HG02623 (cell line): Measurements from ENCODE around the gene CRHR1.

Experiments used
- ATAC-seq: cut with Tn5 transposase; IDR thresholded peaks from one replicate; pipeline ENCODE4 v1.9.1; 2021; ENCODE audit warnings: moderate library complexity; ENCODE audit not compliant: unreplicated experiment

The CRHR1 gene

DNA sequence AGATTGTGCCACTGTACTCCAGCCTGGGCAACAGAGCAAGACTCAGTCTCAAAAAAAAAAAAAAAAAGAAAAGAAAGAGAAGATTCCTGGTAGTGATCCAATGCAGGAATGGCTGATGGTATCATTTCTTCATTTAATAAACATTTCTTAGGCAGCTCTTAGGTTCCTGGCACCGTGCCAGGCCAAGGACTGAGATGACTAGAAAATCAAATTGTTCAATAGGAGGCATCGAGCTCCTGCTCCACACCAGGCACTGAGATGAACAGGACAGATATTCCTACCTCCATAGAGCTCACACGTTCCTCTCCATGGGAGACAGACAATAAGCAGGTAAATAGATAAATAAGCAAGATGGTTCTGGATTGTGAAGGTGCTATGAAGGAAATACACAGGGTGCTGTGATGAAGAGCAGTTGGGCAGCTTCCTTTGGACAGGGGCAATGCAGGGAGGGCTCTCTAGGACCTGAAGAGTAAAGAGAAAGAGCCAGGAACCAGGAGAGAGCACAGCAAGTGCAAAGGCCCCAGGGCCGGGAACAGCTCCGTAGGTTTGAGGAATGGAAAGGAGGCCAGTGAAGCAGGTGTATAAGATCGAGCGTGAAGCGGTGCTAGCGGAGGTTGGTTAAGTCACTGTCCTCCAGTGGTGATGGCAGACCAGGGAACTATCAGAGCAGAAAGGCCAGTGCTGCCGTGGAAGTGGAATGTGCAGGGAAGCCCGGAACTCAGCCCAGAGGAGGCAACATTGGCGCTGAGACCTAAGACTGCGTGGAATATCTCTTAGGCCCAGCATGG, 26.5 kb upstream of the CRHR1 start:
- no peak for ATAC-seq

DNA sequence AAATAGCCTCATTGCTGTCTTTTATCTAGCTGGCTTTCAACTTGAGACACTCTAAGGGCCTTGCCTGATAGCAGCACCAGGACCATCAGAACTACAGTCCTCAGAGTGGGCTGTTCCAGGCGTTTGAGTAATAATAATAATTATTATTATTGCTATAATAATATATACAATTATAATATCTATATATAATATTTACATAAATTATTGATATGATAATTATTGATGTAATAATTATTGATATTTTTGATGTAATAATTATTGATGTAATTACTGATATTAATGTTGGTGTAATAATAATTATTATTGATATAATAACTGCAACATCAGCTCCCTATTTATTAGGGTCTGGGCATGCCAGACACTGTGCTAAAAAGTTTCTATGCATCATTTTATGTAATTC, 25.6 kb upstream of the CRHR1 start:
- ATAC-seq = no peak

DNA sequence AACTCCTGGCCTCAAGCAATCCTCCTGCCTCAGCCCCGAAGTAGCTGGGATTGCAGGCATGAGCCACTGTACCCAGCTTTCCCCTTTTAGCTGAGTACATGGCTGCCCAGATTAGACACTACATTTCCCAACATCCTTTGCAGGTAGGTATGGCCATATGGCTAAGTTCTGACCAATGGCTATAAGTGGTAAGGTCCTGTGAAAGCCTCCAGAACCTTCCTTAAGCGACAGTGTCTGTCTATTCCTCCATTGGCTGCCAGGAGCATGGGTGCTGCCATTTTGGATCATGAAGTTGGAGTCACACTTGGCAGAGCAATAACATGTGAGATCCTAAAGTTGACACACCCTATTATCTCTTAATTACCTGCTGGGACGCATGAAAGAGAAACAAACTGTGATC, 24.4 kb upstream of the CRHR1 start:
- ATAC-seq = no peak

- no peak for ATAC-seq
Observed at GRCh38 chr17:45761957-45762565, 22.1 kb upstream of the CRHR1 start.

DNA sequence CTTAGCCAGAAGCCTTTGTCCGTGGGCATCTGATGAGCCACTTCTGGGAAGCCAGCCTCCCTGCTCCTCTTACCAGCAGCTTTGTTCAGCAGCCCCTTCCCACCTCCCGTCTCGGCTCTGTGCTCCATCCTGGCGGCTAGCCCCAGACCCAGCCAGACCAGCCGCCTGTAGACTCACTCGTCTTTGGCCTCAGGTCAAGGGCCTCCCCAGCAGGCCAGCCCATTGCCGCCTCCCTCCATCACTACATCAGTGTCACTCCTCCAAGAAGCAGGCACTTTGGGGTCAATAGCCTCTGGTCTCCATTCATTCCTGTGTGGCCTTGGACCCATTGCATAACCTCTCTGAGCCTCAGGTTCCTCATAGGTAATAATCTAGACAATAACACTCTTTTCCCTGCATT, 20.9 kb upstream of the CRHR1 start:
- ATAC-seq = no peak

- no peak for ATAC-seq
Observed at GRCh38 chr17:45764479-45764878, 19.6 kb upstream of the CRHR1 start.

DNA sequence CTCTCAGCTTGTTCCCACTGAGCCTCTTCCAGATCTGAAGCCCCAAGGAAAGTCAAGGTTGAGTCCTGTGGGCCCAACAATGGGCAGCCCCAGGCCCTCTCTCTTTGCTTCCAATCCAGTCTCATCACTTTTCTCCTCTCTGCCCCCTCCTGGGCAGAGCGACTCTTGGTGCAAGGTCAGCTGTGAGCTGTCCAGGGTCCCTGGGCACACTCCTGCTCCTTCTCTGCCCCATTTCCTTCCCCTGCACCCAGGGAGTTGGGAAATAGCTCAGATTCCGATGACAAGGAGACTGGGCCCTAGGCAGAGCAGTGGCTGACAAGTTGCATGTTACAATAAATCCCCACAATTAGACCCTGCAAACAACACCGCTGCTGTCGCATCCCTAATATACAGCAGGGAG, 16.1 kb upstream of the CRHR1 start:
- ATAC-seq = no peak

DNA sequence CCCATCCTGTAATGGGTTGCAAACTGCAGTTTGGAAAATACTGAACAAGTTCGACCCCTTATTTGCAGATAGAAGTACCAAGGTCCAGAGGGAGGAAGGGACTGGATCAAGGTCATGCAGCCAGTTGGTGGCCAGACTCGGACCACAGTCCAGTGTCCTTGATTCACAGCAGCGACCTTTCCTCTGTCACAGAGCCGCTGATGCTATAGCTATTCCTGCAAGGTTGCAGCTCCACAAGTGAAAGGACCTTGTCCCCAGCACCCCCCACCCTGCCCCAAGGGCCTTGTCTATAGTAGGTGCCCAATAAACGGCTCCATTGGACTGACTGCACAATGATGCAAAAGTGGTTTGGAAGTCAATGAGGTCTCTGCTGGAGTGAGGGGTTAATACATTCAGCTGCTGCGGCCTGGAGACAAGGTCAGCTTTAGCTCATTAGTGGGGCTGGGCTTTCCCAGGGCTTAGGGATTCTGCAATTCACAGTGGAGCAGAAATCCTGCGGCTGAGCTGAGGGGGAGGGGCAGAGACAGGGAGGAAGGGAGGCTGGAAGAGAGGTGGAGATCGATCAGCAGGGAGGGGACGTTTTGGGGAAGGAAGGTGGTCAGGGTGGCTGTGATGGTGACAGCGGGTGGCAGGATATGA, 13.4 kb upstream of the CRHR1 start:
- ATAC-seq = no peak

GRCh38 chr17:45771271-45771959, 12.7 kb upstream of the CRHR1 start:
- no peak for ATAC-seq

GRCh38 chr17:45775148-45775547, 9.0 kb upstream of the CRHR1 start:
- no peak for ATAC-seq

GRCh38 chr17:45775576-45776011, 8.5 kb upstream of the CRHR1 start:
- no peak for ATAC-seq

DNA sequence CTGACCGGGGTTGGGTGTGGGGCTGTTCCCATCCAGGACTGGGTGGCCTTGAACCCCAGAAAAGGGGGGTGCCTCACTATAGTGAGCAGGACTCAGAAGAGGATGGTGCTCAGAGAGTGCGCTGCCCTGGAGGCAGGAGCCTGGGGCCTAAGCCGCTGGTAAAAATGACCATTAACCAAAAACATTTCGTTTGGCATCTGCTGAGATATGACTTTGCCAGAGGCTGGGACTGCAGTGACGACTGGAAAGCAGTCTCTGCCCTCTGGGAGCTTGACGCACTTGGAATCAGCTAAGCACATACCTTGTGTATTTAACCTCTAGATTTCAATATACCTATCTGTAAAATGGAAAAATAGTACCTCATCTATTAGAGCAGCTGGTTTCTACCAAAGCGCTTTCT, 7.2 kb upstream of the CRHR1 start:
- no peak for ATAC-seq

- ATAC-seq = no peak
Observed at GRCh38 chr17:45777388-45777787, 6.7 kb upstream of the CRHR1 start.

DNA sequence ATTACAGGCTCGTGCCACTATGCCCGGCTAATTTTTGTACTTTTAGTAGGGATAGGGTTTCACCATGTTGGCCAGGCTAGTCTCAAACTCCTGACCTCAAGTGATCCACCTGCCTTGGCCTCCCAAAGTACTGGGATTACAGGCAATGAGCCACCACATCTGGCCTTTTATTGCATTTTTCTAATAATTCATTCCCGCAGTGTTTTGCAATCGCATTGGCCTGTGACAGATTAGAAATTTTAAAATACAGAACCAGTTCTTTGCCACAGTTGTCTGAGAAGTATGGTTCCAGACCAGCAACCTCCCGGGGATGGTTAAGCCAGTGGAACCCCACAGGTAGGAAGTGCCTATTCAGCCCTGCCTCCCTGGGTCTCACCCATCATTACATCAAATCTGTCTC, 3.2 kb upstream of the CRHR1 start:
- no peak for ATAC-seq

DNA sequence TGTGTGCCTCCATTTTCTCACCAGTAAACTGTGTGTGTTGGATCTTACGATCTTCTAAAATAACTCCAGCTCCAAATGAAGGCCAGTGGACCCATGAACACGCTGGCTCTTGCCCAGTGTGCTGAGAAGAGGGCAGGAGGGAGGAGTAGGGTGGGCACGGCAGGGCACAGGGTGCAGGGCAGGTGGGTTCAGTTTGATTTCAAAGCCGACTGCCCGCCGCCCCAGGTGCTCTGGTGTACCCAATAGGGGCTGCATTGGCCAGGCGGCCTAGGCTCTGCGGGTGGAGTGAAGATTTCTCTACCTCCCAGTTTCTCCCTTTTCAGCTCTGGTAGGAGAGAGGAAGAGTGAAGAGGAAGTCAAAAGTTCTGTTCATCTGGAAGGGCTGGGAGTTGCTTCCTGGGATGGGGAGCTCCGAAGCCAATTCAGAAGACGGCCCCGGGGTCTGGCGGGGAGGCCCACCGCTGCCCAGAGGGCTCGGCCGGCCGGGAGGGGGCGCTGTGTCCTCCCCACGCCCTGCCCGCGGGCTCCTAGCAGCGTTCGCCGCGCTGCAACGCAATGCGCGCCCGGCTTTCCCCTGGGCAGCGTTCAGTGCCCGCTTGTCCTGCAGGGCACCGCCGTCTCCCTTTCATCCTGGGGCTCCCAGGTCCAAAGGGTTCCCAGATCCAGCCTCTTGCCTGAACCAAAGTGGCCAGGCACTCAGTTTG, 1.1 kb upstream of the CRHR1 start:
- ATAC-seq = no peak

- ATAC-seq = no peak
Observed at GRCh38 chr17:45783593-45784292, 377 bp upstream of the CRHR1 start.

DNA sequence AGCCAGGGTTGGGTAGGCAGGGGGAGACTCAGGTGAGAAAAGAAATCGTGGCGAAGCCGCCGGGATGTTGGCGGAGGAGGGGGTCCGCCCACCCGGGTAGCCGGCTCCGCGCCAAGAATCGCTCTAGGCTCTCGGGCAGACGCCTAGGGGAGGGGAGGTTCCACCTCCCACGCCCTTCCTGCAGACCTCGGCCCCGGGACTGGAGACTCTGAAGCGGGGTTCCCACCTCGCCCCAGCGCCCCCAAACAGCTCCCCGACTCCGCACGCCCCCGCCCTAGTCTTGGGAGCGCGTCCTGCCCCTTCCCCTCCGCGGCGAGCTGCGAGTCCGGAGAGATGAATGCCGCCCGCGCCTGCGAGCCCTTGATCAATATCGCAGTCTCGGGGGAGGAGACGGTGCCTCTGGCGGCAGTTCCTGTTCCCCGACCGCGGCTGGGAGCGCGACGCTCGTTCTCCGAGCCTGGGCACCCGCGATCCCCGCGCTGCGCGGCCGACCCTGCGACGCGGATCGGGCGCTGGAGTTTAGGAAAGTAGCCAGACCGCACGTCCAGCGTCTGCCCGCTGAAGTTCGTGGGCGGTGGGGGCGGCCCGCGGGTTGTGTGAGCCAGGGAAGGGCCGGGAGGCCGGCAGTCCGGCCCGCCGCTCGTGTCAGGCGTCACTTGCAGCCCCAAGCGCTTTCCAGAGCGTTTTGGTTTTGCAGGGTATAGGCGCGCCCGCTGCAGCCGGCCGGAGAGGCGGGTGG, 790 bp downstream of the CRHR1 start:
- ATAC-seq = no peak

DNA sequence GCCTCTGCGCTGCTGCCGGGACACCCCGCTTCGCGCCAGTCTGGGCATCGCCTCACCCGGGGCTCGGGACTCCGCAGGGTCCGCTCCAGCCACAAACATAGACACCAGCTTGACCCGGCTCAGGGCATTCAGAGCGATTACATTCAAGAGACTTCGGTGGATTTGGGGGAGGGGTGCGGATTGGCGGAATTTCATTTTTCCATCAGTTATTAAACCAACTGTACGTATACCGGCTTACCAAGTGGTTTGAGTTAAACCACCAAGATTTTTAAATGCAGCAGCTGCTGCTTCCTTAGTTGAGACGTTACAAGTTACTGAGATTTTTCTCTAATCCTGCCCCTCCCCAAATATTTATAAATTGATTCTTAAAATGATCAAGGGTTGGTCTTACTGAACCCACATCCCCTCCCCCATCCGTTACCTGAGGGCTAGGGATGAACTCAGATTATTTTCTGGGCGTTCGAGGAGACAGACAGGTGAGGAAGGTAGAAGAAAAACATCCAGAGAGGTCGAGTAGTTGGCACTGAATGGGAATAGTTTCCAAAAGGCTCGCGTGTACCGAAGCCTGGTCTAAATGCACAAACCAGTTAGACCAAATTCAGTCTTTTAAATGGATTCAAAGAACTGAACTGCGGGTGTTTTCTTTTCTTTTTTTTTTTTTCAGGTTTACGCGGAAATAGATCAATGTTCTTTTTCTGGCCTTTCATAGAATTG, 1.5 kb downstream of the CRHR1 start:
- ATAC-seq = no peak

DNA sequence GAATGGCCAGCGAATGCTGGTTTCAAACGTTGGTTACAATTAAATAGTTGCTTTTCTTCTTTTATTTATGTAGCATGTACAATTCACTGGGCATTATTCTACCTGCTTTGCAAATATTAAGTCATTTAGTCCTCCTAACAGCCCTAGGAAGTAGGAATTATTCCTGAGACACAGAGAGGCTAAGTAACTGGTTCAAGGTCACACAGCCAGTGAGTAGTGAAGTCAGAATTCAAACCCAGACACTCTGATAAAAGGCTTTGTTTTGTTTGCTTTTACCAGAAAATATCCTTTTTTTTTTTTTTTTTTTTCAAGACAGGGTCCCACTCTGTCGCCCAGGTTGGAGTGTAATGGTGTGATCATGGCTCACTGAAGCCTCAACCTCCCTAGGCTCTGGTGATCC, 2.2 kb downstream of the CRHR1 start:
- no peak for ATAC-seq
